ENCODE measurements around the gene SORCS3.

- TF ChIP-seq POLR2A (IDR thresholded peaks at IDR 0.05) (no peak), CTCF (IDR thresholded peaks at IDR 0.05) (no peak)
Measured at GRCh38 chr10:104908581-104908980, 267.5 kb downstream of the SORCS3 start.

All from body of pancreas (tissue), 4 donors.